Panc1 (cell line): Measurements from ENCODE around the gene SNX24.

ENCODE experiments used
- POLR2AphosphoS5 ChIP-seq: IDR thresholded peaks from 2 replicates; pipeline ENCODE4 v1.6.1; 2012; ENCODE audit warnings: mild to moderate bottlenecking, low read depth, low read length, moderate library complexity
- REST ChIP-seq, 2 experiments: IDR thresholded peaks; 2 replicates each; pipeline ENCODE4 v1.6.1; 2011 to 2012; ENCODE audit warnings: low read depth in 2 of 2, control low read depth in 1 of 2, low read length in 1 of 2, mild to moderate bottlenecking in 1 of 2, moderate library complexity in 1 of 2; ENCODE audit not compliant: insufficient read depth in 1 of 2
- TF ChIP-seq, protein P1 (sequence below): fragments of 450-650 bp; IDR thresholded peaks from 2 replicates; pipeline ENCODE4 v1.5.1; 2017; ENCODE audit warnings: mild to moderate bottlenecking

DNA sequence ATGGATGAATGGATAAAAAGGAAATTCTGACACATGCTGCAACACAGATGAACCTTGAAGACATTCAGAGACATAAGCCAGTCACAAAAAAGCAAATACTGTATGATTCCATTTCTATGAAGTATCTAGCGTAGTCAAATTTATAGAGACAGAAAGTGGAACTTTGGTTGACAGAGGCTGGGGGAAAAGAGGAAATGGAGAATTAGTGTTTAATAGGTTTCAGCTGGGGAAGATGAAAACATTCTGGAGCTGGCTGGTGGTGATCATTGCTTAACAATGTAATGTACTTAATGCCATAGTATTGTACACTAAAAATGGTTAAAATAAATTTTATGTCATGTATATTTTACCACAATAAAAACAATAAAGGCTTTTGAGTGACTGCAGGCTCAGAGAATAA is 166.9 kb downstream of the SNX24 start:
- TF ChIP-seq REST (IDR thresholded peaks at IDR 0.05; ENCODE audit: insufficient read depth in 1 of 2, low read depth in 2 of 2, low read length in 1 of 2) (no peak), POLR2AphosphoS5 (no peak)
- TF ChIP-seq, protein P1, sequence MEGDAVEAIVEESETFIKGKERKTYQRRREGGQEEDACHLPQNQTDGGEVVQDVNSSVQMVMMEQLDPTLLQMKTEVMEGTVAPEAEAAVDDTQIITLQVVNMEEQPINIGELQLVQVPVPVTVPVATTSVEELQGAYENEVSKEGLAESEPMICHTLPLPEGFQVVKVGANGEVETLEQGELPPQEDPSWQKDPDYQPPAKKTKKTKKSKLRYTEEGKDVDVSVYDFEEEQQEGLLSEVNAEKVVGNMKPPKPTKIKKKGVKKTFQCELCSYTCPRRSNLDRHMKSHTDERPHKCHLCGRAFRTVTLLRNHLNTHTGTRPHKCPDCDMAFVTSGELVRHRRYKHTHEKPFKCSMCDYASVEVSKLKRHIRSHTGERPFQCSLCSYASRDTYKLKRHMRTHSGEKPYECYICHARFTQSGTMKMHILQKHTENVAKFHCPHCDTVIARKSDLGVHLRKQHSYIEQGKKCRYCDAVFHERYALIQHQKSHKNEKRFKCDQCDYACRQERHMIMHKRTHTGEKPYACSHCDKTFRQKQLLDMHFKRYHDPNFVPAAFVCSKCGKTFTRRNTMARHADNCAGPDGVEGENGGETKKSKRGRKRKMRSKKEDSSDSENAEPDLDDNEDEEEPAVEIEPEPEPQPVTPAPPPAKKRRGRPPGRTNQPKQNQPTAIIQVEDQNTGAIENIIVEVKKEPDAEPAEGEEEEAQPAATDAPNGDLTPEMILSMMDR, result no peak
